ENCODE measurements around the gene ORM1.

The ORM1 gene

GRCh38 chr9:114344692-114345091 is 21.8 kb downstream of the ORM1 start:
- DNase-seq, result no peak

- no peak for DNase-seq
Observed at GRCh38 chr9:114345493-114346065, 22.7 kb downstream of the ORM1 start.

- no peak for DNase-seq
Observed at GRCh38 chr9:114346146-114346545, 23.2 kb downstream of the ORM1 start.

- no peak for DNase-seq
Observed at GRCh38 chr9:114347675-114348074, 24.8 kb downstream of the ORM1 start.

- DNase-seq, result no peak
Observed at GRCh38 chr9:114348261-114348905, 25.5 kb downstream of the ORM1 start.

- peak; percentile 91 to 93 for DNase-seq
Observed at GRCh38 chr9:114348906-114349482, 26.1 kb downstream of the ORM1 start.

- DNase-seq, result no peak
Observed at GRCh38 chr9:114349713-114350480, 27.0 kb downstream of the ORM1 start.

GRCh38 chr9:114350636-114351401 is 27.9 kb downstream of the ORM1 start:
- no peak for DNase-seq

GRCh38 chr9:114351932-114352331 is 29.0 kb downstream of the ORM1 start:
- DNase-seq, result no peak

- no peak for DNase-seq
Observed at GRCh38 chr9:114355821-114356220, 32.9 kb downstream of the ORM1 start.

GRCh38 chr9:114356792-114357191 is 33.9 kb downstream of the ORM1 start:
- no peak for DNase-seq

GRCh38 chr9:114357360-114357759 is 34.5 kb downstream of the ORM1 start:
- no peak for DNase-seq

- DNase-seq, result no peak
Observed at GRCh38 chr9:114357911-114358328, 35.0 kb downstream of the ORM1 start.

- DNase-seq, result no peak
Observed at GRCh38 chr9:114359801-114360200, 36.9 kb downstream of the ORM1 start.

- no peak for DNase-seq
Observed at GRCh38 chr9:114361542-114361941, 38.6 kb downstream of the ORM1 start.

- DNase-seq, result no peak
Observed at GRCh38 chr9:114362394-114362793, 39.5 kb downstream of the ORM1 start.

GRCh38 chr9:114363424-114363823 is 40.5 kb downstream of the ORM1 start:
- peak in 1 of 2 experiments; percentile 47 for DNase-seq

- no peak for DNase-seq
Observed at GRCh38 chr9:114364134-114365041, 41.5 kb downstream of the ORM1 start.

- no peak for DNase-seq
Observed at GRCh38 chr9:114365194-114365593, 42.3 kb downstream of the ORM1 start.

GRCh38 chr9:114366334-114367128 is 43.6 kb downstream of the ORM1 start:
- no peak for DNase-seq

- DNase-seq, result no peak
Observed at GRCh38 chr9:114367366-114367765, 44.5 kb downstream of the ORM1 start.

Data from activated T-cell treated with anti-CD3 and anti-CD28 coated beads, Interleukin-2, amount 50 U/mL, for 48 hours (primary cell).